ENCODE data around the gene SYNDIG1.
"Not testable (repeated sequence)": the region's sequence is repeated elsewhere in the genome, so short reads cannot be mapped to it uniquely, and the experiment has no call there.

SYNDIG1 gene

DNA sequence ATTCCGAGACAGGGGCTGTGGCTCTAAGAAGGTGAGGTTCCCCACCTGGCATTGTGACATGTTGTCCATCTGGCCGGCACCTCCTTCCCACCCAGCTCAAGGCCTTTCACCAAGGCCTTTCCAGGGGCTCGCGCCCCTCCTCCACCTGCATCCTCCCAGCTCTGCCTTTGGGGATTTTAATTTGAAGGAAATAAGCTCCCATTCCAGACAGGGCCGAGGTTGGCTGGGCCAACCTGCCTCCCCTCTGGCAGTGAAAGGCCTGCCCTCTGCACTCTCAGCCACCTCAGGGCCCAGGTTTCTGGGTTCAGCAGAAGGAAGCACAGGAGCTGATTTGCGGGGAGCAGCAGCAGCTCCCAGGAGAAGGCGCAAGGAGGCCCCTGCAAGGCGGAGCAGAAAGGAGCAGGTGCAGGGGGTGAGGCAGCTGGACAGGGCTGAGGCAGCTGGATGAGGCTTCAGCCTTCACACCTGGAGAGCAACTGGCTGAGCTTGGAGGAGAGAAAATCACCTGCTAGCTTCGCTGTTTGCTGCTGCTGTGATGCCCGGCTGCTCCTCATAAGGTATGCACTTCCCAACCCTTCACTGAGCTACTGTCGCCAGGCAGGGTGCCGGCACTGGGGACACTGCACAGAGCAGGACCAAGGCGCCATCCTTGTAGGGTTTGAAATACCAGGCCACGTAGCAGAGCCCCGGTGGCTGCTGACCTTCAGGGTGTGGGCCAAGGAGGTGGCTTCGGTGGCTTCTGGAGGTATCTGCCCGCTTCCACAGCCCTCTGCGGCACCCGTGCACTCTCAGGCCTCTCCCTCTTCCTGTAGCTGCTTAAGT is 147.0 kb downstream of the SYNDIG1 start:
- no peak for DNase-seq

DNA sequence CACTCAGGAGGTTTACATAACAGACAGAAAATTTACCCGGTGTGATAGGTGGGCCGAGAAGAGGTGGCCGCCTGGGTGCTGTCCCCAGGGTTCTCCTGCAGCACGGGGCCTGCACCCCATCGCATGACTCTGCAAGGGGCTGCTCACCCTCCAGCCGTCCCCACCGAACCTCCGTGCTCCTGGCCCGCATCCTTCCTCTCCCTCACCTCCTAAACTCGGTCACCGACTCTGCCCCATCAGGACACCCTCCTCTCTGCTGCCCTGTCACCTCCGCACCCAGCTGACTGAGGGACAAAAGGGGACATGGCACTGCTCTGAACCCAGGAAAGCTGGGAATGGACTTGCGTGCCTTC is 147.6 kb downstream of the SYNDIG1 start:
- DNase-seq, result no peak

- no peak for DNase-seq
Measured at GRCh38 chr20:24617757-24618450, 148.5 kb downstream of the SYNDIG1 start.

DNA sequence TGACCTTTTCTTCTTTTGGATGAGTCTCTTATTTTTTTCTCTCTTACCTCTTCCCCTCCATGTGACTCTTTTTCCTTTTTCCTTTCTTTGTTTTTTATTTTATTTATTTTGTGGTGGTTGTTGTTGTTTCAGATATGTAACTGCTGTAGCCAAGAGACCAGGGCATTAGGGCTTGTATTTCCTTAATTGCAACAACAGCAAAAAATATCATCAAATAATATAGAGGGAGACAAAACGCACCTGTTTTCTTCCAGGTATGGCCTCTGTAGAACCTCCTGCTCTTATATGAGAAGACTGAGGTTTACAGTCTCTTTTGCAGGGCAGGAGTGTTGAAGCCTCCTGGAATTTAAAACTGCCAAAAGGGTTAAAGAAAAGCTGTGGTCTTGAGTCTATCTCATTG is 149.3 kb downstream of the SYNDIG1 start:
- DNase-seq, result no peak

DNA sequence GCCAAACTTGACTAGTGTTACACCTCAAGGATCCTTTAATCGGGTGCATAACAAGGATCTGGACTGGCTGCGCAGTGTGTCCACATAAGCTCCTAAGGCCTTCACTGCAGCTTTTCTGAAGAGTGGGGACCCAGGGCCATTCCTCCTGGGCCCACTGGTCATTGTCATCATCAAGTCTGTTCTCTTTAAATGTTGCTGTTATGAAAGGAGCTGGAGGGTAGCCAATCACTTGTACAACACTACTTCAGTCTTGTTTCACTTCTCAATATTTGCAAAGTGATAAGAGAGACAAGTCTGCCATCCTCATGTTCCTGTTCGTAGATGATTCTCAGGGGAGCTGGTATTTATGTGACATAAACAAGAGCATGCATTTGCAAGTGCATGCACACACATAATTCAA is 149.8 kb downstream of the SYNDIG1 start:
- DNase-seq, result no peak

DNA sequence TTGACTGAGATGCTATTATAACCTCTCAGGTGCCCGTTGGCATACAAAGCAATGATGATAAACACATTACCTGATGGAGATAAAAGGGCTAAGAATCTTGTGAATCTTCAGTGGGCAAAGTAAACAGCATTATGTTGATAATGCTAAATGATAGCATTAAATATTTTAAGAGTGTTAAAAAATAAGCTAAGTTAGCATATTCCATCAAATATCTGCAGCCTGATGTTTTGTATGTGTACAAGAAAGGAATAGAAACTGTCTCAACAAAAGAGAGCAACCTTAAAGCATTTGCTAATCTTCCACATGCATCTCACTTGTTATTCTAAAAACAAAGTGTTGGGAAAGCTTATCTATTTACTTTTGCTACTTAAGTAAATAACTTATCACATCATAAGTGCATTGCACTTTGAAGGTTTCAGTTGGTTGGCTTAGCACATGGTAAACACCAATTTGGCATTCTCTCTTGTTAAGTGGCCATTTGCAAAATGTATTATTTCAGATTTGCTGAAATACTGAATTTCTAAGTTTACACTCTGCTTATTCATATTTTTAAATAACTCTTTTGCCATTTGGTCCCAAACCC is 151.6 kb downstream of the SYNDIG1 start:
- no peak for DNase-seq

DNA sequence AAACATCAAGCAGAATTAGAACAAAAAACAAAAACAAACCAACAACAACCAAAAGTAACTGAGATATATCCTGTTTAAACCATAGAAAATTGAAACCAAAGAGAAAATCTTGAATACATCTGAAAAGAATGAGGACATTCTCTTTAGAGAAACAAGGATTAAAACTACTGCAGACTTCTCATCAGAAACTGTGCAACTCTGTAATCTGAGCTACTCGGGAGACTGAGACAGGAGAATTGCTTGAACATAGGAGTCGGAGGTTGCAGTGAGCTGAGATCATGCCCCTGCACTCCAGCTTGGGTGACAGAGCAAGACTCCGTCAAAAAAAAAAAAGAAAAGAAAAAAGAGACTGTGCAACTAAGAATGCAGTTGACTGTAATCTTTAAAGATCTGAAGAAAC is 153.4 kb downstream of the SYNDIG1 start:
- DNase-seq, result no peak

- not testable (repeated sequence) for DNase-seq
Measured at GRCh38 chr20:24626141-24626540, 156.7 kb downstream of the SYNDIG1 start.

DNA sequence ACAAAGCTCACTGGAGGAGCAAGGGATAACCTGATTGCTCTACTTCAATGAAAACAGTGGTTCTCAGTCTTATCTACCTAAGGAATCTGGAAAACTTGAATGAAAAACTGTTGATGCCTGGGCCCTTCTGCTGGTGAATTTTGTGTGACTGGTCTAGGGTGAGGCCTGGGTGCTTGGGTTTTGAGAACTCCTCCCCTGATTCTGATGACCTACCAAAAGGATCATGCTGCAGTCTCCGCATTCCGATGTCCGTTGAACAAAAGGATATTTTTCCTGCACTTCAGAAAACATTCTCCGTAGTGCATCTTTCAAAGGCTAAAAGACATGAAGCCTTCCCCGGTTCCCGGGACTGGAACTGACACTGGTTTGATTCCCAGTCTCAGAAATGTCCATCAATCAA is 157.9 kb downstream of the SYNDIG1 start:
- no peak for DNase-seq

- DNase-seq, result no peak
Measured at GRCh38 chr20:24627926-24628325, 158.5 kb downstream of the SYNDIG1 start.

DNA sequence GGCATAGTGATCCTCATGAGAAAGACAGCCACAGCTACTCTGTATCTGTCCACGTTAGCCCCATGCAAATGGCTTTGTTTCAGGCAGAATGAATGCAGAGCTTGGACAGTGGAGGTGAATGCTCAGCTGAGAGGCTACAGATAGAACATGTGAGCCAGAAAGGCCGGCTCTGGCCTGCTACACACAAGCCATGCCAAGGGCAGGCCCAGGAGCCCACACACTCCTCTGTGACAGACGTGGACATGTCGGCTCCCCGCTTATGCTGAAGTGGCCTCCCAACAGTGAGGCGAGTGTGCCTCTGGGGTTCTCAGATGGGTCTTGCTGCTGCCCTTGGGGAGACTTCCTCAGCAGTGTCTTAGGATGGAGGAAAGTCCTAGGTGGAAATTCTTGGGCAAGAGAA is 159.6 kb downstream of the SYNDIG1 start:
- DNase-seq, result no peak

DNA sequence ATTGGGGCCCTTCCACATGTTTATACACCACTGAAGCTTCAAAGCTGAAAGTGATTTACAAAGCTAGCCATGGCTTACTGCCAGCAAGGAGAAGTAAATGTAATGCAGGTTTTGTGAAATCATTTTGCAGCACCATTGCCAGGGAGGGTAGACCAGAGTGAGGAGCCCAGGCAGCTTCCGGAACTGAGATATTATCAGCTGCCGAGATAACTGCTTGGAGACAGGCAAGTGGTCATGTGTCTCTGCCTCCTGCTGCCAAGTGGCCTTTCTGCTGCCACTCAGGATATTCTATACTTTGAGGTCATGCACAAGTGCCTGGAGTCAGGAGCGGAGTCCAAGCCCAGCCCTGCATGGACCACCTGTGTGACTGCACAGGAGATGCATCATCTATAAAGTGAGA is 160.2 kb downstream of the SYNDIG1 start:
- no peak for DNase-seq

- DNase-seq, result no peak
Measured at GRCh38 chr20:24630486-24631172, 161.2 kb downstream of the SYNDIG1 start.

DNA sequence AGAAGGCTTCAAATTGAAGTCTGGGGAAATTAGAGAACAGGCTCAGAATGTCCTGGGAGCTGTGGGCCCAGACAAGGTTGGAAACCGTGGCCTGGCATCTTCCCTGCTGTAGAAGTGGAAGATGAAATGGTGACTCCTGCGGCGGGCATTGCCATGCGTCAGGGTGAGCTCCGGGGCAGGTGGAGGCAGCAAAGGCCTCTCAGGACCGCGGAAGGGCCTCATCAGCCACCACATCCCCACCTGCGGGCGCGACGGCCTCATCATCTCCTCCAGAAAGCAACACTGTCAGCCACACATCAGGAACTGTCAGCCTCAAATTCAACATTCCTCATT is 161.7 kb downstream of the SYNDIG1 start:
- DNase-seq, result no peak

DNA sequence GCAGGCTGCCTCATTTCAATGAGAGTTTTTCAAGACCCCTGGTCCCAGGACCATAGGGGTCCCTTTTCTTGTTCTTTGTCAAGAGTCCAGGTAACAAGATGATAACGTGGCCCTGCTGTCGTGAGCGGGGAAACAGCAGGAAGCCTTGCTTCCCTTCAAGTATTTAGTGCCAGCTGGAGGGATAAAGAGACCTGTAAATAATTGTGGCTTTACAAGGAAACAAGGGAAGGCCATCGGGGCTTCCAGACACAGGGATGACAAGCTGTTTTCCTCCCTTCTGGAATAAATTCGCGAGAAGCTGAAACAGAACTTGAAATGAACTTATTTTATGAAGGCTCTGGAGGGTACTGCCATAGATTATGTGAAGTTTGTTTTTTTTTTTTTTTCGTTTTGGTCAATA is 163.2 kb downstream of the SYNDIG1 start:
- no peak for DNase-seq

- no peak for DNase-seq
Measured at GRCh38 chr20:24633026-24633425, 163.6 kb downstream of the SYNDIG1 start.

- no peak for DNase-seq
Measured at GRCh38 chr20:24633521-24633920, 164.1 kb downstream of the SYNDIG1 start.

DNA sequence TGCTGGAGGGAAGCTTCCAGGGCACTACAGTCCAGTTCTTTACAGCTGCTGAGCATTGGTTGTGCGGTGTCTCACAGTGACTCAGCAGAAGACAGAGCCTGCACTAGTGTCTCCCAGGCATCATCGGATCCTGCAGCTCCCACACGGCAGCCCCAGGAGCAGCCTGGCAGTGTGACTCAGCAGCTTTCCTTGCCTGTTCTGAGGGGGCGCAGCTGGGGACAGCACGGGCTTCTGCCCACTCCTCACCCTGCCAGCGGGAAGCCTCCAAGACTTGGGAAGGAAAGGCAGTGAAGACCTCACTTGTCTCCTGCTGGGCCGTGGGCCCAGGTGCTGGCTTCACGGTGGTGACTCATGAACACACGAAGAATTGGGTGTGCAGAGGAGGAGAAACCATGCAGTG is 165.4 kb downstream of the SYNDIG1 start:
- DNase-seq, result no peak

- no peak for DNase-seq
Measured at GRCh38 chr20:24636626-24637025, 167.2 kb downstream of the SYNDIG1 start.

GRCh38 chr20:24637087-24637486 is 167.7 kb downstream of the SYNDIG1 start:
- no peak for DNase-seq

- no peak for DNase-seq
Measured at GRCh38 chr20:24637941-24638340, 168.5 kb downstream of the SYNDIG1 start.

DNA sequence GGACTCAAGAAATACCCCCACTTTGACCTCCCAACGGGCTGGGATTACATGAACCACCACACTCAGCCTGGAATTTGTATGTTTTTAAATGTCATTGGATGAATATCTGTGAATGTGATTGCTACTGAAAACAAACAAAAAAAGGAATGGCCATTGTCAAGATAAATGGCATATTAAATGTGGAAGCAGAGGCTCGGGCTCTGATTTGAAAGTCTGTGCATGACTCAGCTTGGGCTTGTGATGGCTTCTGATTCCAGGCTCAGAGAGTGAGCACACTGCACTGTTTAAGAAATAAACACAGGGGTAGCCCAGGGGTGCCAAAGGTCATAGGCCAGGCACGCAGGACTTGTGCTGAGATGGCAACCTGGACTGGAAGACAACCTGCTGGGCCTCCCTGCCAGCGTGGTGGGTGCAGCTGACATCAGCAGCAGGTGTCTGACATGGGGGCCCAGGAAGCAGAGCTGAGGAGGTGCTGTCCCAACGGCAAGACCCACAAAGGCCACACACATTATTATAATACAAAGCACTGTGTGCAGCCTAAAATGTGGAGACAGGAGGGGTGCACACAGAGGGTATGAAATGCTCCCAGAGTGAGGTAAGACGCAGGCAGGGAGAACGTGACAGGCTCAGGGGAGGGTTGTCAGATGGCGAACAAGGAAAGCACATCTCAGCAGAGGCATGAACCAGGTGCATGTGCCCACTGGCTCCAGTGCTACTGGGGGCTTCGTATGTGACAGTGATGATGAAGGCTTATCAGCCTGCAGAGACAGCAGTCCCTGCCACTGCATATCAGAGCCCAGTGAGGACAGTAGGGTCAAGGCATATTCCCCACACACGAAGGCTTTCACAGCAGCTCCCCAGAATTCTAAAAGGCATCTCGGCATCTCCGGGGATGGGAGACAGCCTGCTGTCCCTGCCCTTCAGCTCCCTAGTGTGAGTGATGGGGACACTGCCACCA is 169.4 kb downstream of the SYNDIG1 start:
- DNase-seq, result no peak

GRCh38 chr20:24640276-24640675 is 170.8 kb downstream of the SYNDIG1 start:
- no peak for DNase-seq

All from activated gamma-delta T cell treated with Interleukin-2 at 50 U/mL for 16 hours (primary cell).